Liver (tissue), 9 donors: ENCODE measurements around the gene GRXCR2. TPM values are rescaled to one million over a fixed set of nuclear protein-coding genes. Genes with fewer than 3 reads are reported as not detected.

Source experiments
- DNase-seq: peaks from one replicate; pipeline ENCODE4 v3.0.0-alpha.2; 2017; ENCODE audit warnings: low spot score
- H3K27ac ChIP-seq, 2 donors: one replicate each; pipeline ENCODE4 v1.7.0; 2013; ENCODE audit warnings: inconsistent platforms in 2 of 2, low read length in 2 of 2, control low read depth in 1 of 2, low read depth in 1 of 2, mild to moderate bottlenecking in 1 of 2
- H3K27me3 ChIP-seq, 4 donors: one replicate each; pipeline versions ENCODE4 v1.6.1 to v1.7.0; 2013; ENCODE audit warnings: low read length in 3 of 4, inconsistent platforms in 1 of 4, mild to moderate bottlenecking in 1 of 4, moderate library complexity in 1 of 4; ENCODE audit not compliant: control insufficient read depth in 4 of 4, insufficient read depth in 4 of 4
- H3K36me3 ChIP-seq, 4 donors: one replicate each; pipeline versions ENCODE4 v1.6.1 to v1.7.0; 2013; ENCODE audit warnings: low read length in 3 of 4, mild to moderate bottlenecking in 3 of 4, low read depth in 1 of 4, moderate library complexity in 1 of 4; ENCODE audit not compliant: control insufficient read depth in 4 of 4, insufficient read depth in 3 of 4
- H3K4me1 ChIP-seq, 4 donors: one replicate each; pipeline versions ENCODE4 v1.6.1 to v1.7.0; 2013; ENCODE audit warnings: low read length in 3 of 4, mild to moderate bottlenecking in 3 of 4, moderate library complexity in 1 of 4; ENCODE audit not compliant: control insufficient read depth in 4 of 4, insufficient read depth in 4 of 4
- H3K4me3 ChIP-seq, 3 donors: one replicate each; pipeline versions ENCODE4 v1.6.1 to v1.7.0; 2013; ENCODE audit warnings: low read length in 3 of 3, control low read depth in 1 of 3, low read depth in 1 of 3, mild to moderate bottlenecking in 1 of 3
- H3K9ac ChIP-seq, 2 donors: one replicate each; pipeline ENCODE4 v1.7.0; 2013; ENCODE audit warnings: low read length in 2 of 2, mild to moderate bottlenecking in 2 of 2, moderate library complexity in 2 of 2, control low read depth in 1 of 2, low read depth in 1 of 2
- H3K9me3 ChIP-seq, 4 donors: one replicate each; pipeline versions ENCODE4 v1.6.1 to v1.7.0; 2013; ENCODE audit warnings: low read length in 3 of 4; ENCODE audit not compliant: control insufficient read depth in 4 of 4
- ATF3 ChIP-seq: IDR thresholded peaks from 2 replicates; pipeline ENCODE4 v1.6.1; 2016; ENCODE audit warnings: antibody characterized with exemption
- CTCF ChIP-seq: fragments of 150-350 bp; IDR thresholded peaks from 2 replicates; pipeline ENCODE4 v1.5.1; 2017; ENCODE audit warnings: improper control_type of control experiment, low read depth, low read length; ENCODE audit not compliant: missing input control
- EGR1 ChIP-seq, 2 donors: IDR thresholded peaks; 2 replicates each; pipeline ENCODE4 v1.6.1; 2016 to 2018; ENCODE audit warnings: antibody characterized with exemption in 2 of 2, low read depth in 2 of 2
- FOXA1 ChIP-seq: IDR thresholded peaks from 2 replicates; pipeline ENCODE4 v1.6.1; 2016; ENCODE audit warnings: antibody characterized with exemption
- FOXA2 ChIP-seq: IDR thresholded peaks from 2 replicates; pipeline ENCODE4 v1.6.1; 2016; ENCODE audit warnings: antibody characterized with exemption
- GABPA ChIP-seq, 2 donors: IDR thresholded peaks in 1 of 2; conservative IDR thresholded peaks in 1 of 2; 2 replicates each; pipeline ENCODE4 v1.6.1; 2016; ENCODE audit warnings: antibody characterized with exemption in 2 of 2, mild to moderate bottlenecking in 1 of 2, moderate library complexity in 1 of 2
- HNF4A ChIP-seq, 2 donors: conservative IDR thresholded peaks; 2 replicates each; pipeline ENCODE4 v1.6.1; 2016; ENCODE audit warnings: antibody characterized with exemption in 2 of 2, mild to moderate bottlenecking in 2 of 2
- HNF4G ChIP-seq: IDR thresholded peaks from 2 replicates; pipeline ENCODE4 v1.6.1; 2016; ENCODE audit warnings: antibody characterized with exemption
- JUND ChIP-seq, 2 donors: IDR thresholded peaks; 2 replicates each; pipeline ENCODE4 v1.6.1; 2016; ENCODE audit warnings: antibody characterized with exemption in 2 of 2
- MAX ChIP-seq: IDR thresholded peaks from 2 replicates; pipeline ENCODE4 v1.6.1; 2016; ENCODE audit warnings: antibody characterized with exemption
- NR2F2 ChIP-seq: IDR thresholded peaks from 2 replicates; pipeline ENCODE4 v1.6.1; 2016; ENCODE audit warnings: antibody characterized with exemption
- RAD21 ChIP-seq, 2 donors: IDR thresholded peaks; 2 replicates each; pipeline ENCODE4 v1.6.1; 2016; ENCODE audit warnings: antibody characterized with exemption in 2 of 2, mild to moderate bottlenecking in 2 of 2
- REST ChIP-seq: IDR thresholded peaks from 2 replicates; pipeline ENCODE4 v1.6.1; 2016; ENCODE audit warnings: antibody characterized with exemption, mild to moderate bottlenecking
- RXRA ChIP-seq, 2 donors: IDR thresholded peaks; 2 replicates each; pipeline ENCODE4 v1.6.1; 2017 to 2018; ENCODE audit warnings: antibody characterized with exemption in 2 of 2, mild to moderate bottlenecking in 1 of 2
- SP1 ChIP-seq: IDR thresholded peaks from 2 replicates; pipeline ENCODE4 v1.6.1; 2018; ENCODE audit warnings: antibody characterized with exemption, mild to moderate bottlenecking
- TAF1 ChIP-seq: conservative IDR thresholded peaks from 2 replicates; pipeline ENCODE4 v1.6.1; 2016; ENCODE audit warnings: antibody characterized with exemption, mild to moderate bottlenecking
- YY1 ChIP-seq: IDR thresholded peaks from 2 replicates; pipeline ENCODE4 v1.6.1; 2016; ENCODE audit warnings: antibody characterized with exemption, mild to moderate bottlenecking
- ZBTB33 ChIP-seq: IDR thresholded peaks from 2 replicates; pipeline ENCODE4 v1.6.1; 2016; ENCODE audit warnings: antibody characterized with exemption
- WGBS: extraction: QIAGEN DNeasy Blood & Tissue Kit; methylation state at CpG from one replicate; pipeline ENCODE4 v1.1.7; 2013; 5-methylcytosine and 5-hydroxymethylcytosine counted together
- polyA plus RNA-seq, 2 donors: library from polyadenylated mRNA; stranded (reverse) in 1 of 2; unstranded in 1 of 2; fragments of 200-250 nt in 1 of 2; fragments of >200 nt in 1 of 2; fragmentation: Nextera tagmentation in 1 of 2; extraction: Ambion mirVana in 1 of 2; gene quantifications; one replicate each; pipeline versions ENCODE4 v1.2.1 to v1.2.3, GENCODE V29; 2013 to 2015
- total RNA-seq, 2 donors: library from RNA; depleted of rRNA; stranded (reverse); fragments of >200 nt; gene quantifications; one replicate each; pipeline ENCODE4 v1.2.3, GENCODE V29; 2014
- donor health status: healthy.
- donor health status: healthy.
- donor health status: healthy.
- donor health status: healthy.
- donor health status: healthy.

Gene GRXCR2
- total and polyA plus RNA-seq, 4 donors, result not detected

- 68% methylated on average over 3 of the region's 3 CpGs for WGBS
- Histone ChIP-seq H3K4me3 (no peak overlapping the region), H3K27me3 (no peaks in the 10 kb centered on the region), H3K4me1 (no peaks in the 10 kb centered on the region), H3K9me3 (no peaks in the 10 kb centered on the region), H3K27ac (no peak overlapping the region), H3K9ac (no peak overlapping the region), H3K36me3 (no peaks in the 10 kb centered on the region)
- no peak for TF ChIP-seq HNF4A (conservative IDR thresholded peaks at IDR 0.05)
- TF ChIP-seq ZBTB33, result no peak
- no peak for TF ChIP-seq NR2F2
- TF ChIP-seq EGR1 (IDR thresholded peaks at IDR 0.05; ENCODE audit: low read depth in 2 of 2), result no peak
- no peak for TF ChIP-seq REST
- TF ChIP-seq YY1, result no peak
- TF ChIP-seq MAX, result no peak
- no peak for TF ChIP-seq RAD21 (IDR thresholded peaks at IDR 0.05)
- no peak for TF ChIP-seq FOXA1
- no peak for TF ChIP-seq CTCF
- no peak for TF ChIP-seq GABPA (IDR thresholded peaks at IDR 0.05 in 1 of 2, conservative IDR thresholded peaks at IDR 0.05 in 1 of 2)
- no peak for TF ChIP-seq RXRA (IDR thresholded peaks at IDR 0.05)
- TF ChIP-seq TAF1, result no peak
- TF ChIP-seq HNF4G, result no peak
- TF ChIP-seq FOXA2, result no peak
- no peak for TF ChIP-seq JUND (IDR thresholded peaks at IDR 0.05)
- TF ChIP-seq ATF3, result no peak
- TF ChIP-seq SP1, result no peak
- DNase-seq, result no peak
Observed at GRCh38 chr5:145846081-145846480, 26.7 kb downstream of the GRXCR2 start.

GRCh38 chr5:145841299-145841698, 31.5 kb downstream of the GRXCR2 start:
- Histone ChIP-seq H3K27ac (no peak overlapping the region), H3K4me1 (no peaks in the 10 kb centered on the region), H3K27me3 (no peaks in the 10 kb centered on the region), H3K9ac (no peak overlapping the region), H3K36me3 (no peaks in the 10 kb centered on the region), H3K9me3 (no peaks in the 10 kb centered on the region), H3K4me3 (no peak overlapping the region)
- DNase-seq, result no peak
- TF ChIP-seq HNF4A (conservative IDR thresholded peaks at IDR 0.05), result no peak
- no peak for TF ChIP-seq SP1
- no peak for TF ChIP-seq RAD21 (IDR thresholded peaks at IDR 0.05)
- TF ChIP-seq FOXA2, result no peak
- TF ChIP-seq ZBTB33, result no peak
- TF ChIP-seq ATF3, result no peak
- TF ChIP-seq NR2F2, result no peak
- TF ChIP-seq MAX, result no peak
- no peak for TF ChIP-seq HNF4G
- no peak for TF ChIP-seq CTCF
- TF ChIP-seq TAF1, result no peak
- TF ChIP-seq RXRA (IDR thresholded peaks at IDR 0.05), result no peak
- no peak for TF ChIP-seq JUND (IDR thresholded peaks at IDR 0.05)
